Suprapubic skin (tissue), 4 donors: ENCODE results near the gene TNFRSF14.

Experiments
- EP300 ChIP-seq: sonication (generic); formaldehyde crosslinking; IDR thresholded peaks from one replicate; pipeline ENCODE4 v1.6.1; 2017; ENCODE audit warnings: antibody characterized with exemption
- POLR2A ChIP-seq, 2 donors: fragments of 450-650 bp; IDR thresholded peaks; one replicate each; pipeline ENCODE4 v1.6.1; 2017; ENCODE audit warnings: antibody characterized with exemption in 2 of 2, mild to moderate bottlenecking in 2 of 2, moderate library complexity in 2 of 2
- POLR2AphosphoS5 ChIP-seq, 3 donors: sonication (generic); formaldehyde crosslinking; IDR thresholded peaks; one replicate each; pipeline ENCODE4 v1.6.1; 2017; ENCODE audit warnings: antibody characterized with exemption in 3 of 3
- TF ChIP-seq, protein P1 (sequence below), 2 donors: fragments of 200-600 bp in 1 of 2; fragments of 450-650 bp in 1 of 2; sonication (generic) in 1 of 2; IDR thresholded peaks; one replicate each; pipeline ENCODE4 v1.5.1; 2016 to 2019; ENCODE audit warnings: antibody characterized with exemption in 2 of 2, mild to moderate bottlenecking in 1 of 2, moderate library complexity in 1 of 2

DNA sequence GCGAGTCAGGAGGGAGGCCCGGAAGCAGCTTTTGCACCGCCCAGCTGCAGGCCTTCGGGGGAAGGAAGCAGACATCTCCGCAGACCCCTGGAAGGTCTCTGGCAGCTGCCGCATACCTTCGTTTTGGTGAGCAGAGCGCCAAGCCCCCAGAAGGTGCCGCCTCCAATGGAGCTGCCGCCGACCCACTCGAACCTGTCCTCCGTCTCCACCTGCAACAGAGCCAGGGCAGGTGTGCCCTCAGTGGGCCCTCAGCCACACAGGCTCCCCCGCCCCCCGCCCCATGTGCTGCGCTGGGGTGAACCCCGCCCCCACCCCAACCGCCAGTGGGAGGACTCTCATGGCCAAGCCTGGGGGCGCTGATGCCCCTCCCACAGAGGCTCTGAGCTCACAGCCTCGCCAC is 36.0 kb upstream of the TNFRSF14 start:
- TF ChIP-seq, protein P1, sequence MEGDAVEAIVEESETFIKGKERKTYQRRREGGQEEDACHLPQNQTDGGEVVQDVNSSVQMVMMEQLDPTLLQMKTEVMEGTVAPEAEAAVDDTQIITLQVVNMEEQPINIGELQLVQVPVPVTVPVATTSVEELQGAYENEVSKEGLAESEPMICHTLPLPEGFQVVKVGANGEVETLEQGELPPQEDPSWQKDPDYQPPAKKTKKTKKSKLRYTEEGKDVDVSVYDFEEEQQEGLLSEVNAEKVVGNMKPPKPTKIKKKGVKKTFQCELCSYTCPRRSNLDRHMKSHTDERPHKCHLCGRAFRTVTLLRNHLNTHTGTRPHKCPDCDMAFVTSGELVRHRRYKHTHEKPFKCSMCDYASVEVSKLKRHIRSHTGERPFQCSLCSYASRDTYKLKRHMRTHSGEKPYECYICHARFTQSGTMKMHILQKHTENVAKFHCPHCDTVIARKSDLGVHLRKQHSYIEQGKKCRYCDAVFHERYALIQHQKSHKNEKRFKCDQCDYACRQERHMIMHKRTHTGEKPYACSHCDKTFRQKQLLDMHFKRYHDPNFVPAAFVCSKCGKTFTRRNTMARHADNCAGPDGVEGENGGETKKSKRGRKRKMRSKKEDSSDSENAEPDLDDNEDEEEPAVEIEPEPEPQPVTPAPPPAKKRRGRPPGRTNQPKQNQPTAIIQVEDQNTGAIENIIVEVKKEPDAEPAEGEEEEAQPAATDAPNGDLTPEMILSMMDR (IDR thresholded peaks at IDR 0.05): no peak
- TF ChIP-seq EP300 (no peak), POLR2A (IDR thresholded peaks at IDR 0.05) (no peak), POLR2AphosphoS5 (IDR thresholded peaks at IDR 0.05) (no peak)
